Activated CD8-positive, alpha-beta T cell treated with anti-CD3 and anti-CD28 coated beads for 36 hours (primary cell): ENCODE measurements around the gene PLEKHN1. TPM values are rescaled to one million over a fixed set of nuclear protein-coding genes. Genes with fewer than 3 reads are reported as not detected.
"Not testable (repeated sequence)": the region's sequence is repeated elsewhere in the genome, so short reads cannot be mapped to it uniquely, and the experiment has no call there.

ENCODE experiments used
- ATAC-seq: fragments of 200-7000 bp; cut with Tn5 transposase; one replicate; pipeline ENCODE4 v1.10.0; 2021; ENCODE audit warnings: mild to moderate bottlenecking, moderate library complexity
- CTCF ChIA-PET: fragments of 350-600 bp; sonication (Branson Sonifier 250); formaldehyde crosslinking; loops from one replicate; lab custom pipeline; 2021; ENCODE audit warnings: antibody characterized with exemption; lab: Charles Lee
- POLR2A ChIA-PET: fragments of 350-600 bp; sonication (Branson Sonifier 250); formaldehyde crosslinking; loops from one replicate; lab custom pipeline; 2021; ENCODE audit warnings: antibody characterized with exemption; lab: Charles Lee
- DNase-seq: peaks from one replicate; pipeline ENCODE4 v3.0.0-alpha.2; 2020
- H3K27ac Mint-ChIP-seq: one replicate; pipeline ENCODE4 v1.8.0; 2021; ENCODE audit warnings: mild to moderate bottlenecking, mixed read lengths
- H3K27me3 Mint-ChIP-seq: one replicate; pipeline ENCODE4 v1.8.0; 2021; ENCODE audit warnings: mixed read lengths
- H3K36me3 Mint-ChIP-seq: one replicate; pipeline ENCODE4 v1.8.0; 2021; ENCODE audit warnings: low read depth, mixed read lengths
- H3K4me1 Mint-ChIP-seq: one replicate; pipeline ENCODE4 v1.8.0; 2021; ENCODE audit warnings: low read depth, mixed read lengths
- H3K4me3 Mint-ChIP-seq: one replicate; pipeline ENCODE4 v1.8.0; 2021; ENCODE audit warnings: mild to moderate bottlenecking, moderate library complexity, mixed read lengths
- H3K9me3 Mint-ChIP-seq: one replicate; pipeline ENCODE4 v1.8.0; 2021; ENCODE audit warnings: mixed read lengths
- intact Hi-C: fragments of 100-400 bp; cut with micrococcal nuclease; formaldehyde crosslinking; loops from one replicate; pipeline ENCODE4 v1.10.0; 2022
- total RNA-seq, 2 experiments: library from RNA; stranded (reverse); gene quantifications; one replicate each; pipeline ENCODE4 v1.2.3, GENCODE V29; 2021
- TF ChIP-seq, protein P1 (sequence below): fragments of 200-600 bp; IDR thresholded peaks from one replicate; pipeline ENCODE4 v1.8.0; 2022; ENCODE audit warnings: antibody characterized with exemption, mild to moderate bottlenecking

Gene PLEKHN1
- total RNA-seq, 2 experiments from 2014 or later = 1.0 to 1.3 TPM

DNA sequence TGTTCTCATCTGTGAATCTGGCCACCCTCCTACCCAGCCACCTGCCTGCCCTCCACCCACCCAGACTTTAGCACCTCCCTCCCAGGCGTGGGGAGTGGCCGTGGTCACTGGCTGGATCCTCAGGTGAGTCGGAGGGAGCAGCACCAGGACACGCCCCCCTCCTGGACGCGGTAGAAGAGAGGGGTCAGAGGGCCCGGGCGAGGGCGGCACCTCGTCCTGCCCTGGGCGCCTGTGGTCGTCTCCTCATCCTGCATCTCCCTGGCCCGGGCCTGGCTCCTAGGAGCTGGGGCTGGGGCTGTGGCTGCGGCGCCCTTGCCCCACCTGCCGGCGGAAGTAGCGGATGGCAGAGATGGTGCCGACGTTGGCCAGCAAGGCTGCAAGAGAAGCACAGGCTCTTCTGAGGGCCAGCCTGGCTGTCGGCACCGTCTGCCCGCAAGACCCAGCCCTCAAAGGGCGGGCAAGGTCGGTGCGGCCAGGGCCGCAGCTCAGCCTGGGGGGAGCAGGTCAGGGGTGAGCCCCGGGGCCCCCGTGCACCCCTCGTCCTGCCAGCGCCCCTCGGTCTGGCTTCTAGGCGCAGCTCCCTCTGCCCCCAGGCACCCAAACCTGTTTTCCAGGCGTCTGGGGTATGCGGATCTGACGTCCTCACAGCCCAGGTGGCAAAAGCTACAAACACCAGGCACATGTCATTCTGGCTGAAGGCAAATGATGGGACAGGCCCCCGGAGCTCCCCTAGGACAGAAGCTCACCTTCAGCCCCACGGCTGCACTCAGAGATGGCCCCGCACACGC is 9.8 kb downstream of the PLEKHN1 start:
- Mint-ChIP-seq H3K27ac (no peak overlapping the region), H3K27me3 (peaks cover 15% of the 10 kb centered on the region), H3K4me1 (peaks cover 4% of the 10 kb centered on the region), H3K9me3 (no peaks in the 10 kb centered on the region), H3K4me3 (no peak overlapping the region), H3K36me3 (no peaks in the 10 kb centered on the region)
- POLR2A ChIA-PET = interaction anchor here (0.7 to 1.1 kb wide), 3 partner anchors 10 to 139 kb away, joined by 3 read pairs; partner anchors contain the start of gene PLEKHN1
- intact Hi-C loops = no loop called here
- ATAC-seq = peak; percentile 86
- TF ChIP-seq, protein P1, sequence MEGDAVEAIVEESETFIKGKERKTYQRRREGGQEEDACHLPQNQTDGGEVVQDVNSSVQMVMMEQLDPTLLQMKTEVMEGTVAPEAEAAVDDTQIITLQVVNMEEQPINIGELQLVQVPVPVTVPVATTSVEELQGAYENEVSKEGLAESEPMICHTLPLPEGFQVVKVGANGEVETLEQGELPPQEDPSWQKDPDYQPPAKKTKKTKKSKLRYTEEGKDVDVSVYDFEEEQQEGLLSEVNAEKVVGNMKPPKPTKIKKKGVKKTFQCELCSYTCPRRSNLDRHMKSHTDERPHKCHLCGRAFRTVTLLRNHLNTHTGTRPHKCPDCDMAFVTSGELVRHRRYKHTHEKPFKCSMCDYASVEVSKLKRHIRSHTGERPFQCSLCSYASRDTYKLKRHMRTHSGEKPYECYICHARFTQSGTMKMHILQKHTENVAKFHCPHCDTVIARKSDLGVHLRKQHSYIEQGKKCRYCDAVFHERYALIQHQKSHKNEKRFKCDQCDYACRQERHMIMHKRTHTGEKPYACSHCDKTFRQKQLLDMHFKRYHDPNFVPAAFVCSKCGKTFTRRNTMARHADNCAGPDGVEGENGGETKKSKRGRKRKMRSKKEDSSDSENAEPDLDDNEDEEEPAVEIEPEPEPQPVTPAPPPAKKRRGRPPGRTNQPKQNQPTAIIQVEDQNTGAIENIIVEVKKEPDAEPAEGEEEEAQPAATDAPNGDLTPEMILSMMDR = peak; percentile 75
- CTCF ChIA-PET = interaction anchor here (0.8 to 1.2 kb wide), 7 partner anchors 9 to 107 kb away, joined by 3 to 4 read pairs (median 3); no protein-coding TSS in a partner anchor
- DNase-seq = peak; percentile 73

DNA sequence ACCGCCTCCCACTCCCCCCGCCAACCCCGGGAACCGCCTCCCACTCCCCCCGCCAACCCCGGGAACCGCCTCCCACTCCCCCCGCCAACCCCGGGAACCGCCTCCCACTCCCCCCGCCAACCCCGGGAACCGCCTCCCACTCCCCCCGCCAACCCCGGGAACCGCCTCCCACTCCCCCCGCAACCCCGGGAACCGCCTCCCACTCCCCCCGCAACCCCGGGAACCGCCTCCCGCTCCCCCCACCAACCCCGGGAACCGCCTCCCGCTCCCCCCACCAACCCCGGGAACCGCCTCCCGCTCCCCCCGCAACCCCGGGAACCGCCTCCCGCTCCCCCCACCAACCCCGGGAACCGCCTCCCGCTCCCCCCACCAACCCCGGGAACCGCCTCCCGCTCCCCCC is 10.5 kb downstream of the PLEKHN1 start:
- DNase-seq, H3K27ac Mint-ChIP-seq, H3K36me3 Mint-ChIP-seq, H3K4me3 Mint-ChIP-seq, ATAC-seq, intact Hi-C loops, H3K4me1 Mint-ChIP-seq, H3K9me3 Mint-ChIP-seq: not testable (repeated sequence)
- POLR2A ChIA-PET = interaction anchor here (0.9 kb wide), 1 partner anchor 17 kb away, joined by 3 read pairs; no protein-coding TSS in a partner anchor
- peaks cover 13% of the 10 kb centered on the region for H3K27me3 Mint-ChIP-seq
- CTCF ChIA-PET = interaction anchor here (0.8 to 1.2 kb wide), 7 partner anchors 9 to 107 kb away, joined by 3 to 4 read pairs (median 3); no protein-coding TSS in a partner anchor

DNA sequence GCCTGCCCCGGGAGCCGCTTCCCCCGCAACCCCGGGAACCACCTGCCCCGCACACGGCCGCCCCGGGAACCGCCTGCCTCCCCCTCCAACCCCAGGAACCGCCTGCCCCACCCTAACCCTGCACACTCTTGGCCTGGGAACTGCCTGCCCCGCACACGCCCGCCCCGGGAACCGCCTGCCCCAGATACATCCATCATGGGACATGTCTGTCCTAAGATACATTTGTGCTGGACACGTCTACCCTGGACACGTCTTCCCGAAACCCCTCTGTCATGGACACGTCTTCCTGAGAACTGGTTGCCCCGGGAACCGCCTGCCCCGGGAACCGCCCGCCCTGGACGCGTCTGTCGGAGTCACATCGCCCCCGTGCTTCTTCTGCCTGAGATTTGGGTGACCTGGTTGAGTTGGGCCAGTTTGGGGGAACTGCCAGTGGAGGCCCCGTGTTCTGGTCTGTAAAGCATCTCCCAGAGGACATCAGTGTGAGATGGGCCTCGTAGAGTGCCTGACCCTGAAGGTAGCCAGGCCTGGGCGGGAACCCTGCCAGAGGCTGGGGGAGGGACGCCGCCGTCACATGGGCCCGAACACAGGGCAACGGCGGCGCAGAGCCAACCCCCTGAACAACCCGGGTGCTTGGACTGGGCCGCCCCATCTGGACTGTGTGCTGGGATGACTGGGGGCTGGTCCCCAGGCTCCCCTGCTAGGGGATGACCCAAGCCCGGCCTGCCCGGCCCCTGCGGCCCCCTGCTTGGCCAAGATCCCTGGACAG is 12.0 kb downstream of the PLEKHN1 start:
- ChIA-PET CTCF (no interaction called here), POLR2A (no interaction called here)
- Mint-ChIP-seq H3K36me3 (no peaks in the 10 kb centered on the region), H3K4me1 (peaks cover 4% of the 10 kb centered on the region), H3K4me3 (no peak overlapping the region), H3K27me3 (peaks cover 18% of the 10 kb centered on the region), H3K9me3 (no peaks in the 10 kb centered on the region), H3K27ac (no peak overlapping the region)
- intact Hi-C loops = no loop called here
- TF ChIP-seq, protein P1 = no peak
- ATAC-seq (no peak), DNase-seq (no peak)

DNA sequence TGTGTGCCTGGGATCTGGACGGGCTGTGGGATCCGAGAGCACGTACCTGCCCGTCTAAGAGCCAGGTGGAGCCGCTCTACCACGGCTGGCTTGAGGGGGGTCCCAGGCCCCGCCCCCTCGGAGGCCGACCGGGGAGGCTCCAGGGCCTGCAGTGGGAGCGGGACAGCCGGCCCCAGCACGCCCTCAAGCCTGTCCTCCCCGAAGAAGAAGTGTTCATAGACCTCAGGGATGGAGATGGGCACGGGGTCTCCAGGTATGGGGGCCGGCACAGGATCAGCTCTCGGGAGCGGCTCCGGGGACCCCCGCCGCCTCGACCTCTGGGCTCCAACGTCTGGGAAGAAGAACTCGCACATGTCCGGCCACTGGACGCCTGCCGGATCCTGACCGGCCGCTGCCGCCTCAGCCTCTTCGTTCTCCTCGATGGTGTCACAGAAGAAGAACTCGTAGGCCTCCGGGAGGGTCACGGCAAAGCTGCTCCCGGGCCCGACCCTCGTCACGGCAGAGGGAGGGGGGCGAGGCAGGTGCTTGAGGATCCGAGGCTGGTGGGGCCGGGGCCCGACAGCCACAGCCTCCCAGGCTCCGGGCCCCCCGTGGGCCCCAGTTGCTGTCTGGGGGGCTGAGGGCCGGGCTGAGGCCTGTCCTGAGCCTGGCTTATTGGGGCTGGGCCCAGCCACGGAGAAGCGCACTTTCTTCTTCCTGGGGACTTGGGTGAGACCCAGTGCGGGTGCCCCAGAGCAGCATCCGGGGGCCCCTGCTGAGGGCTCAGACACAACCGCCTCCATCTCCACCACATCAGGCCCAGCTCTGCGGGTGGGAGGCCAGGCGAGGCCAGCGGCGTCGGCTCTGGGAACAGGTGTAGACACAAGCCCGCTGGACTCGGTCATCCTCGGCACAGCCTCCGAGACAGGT is 12.8 kb downstream of the PLEKHN1 start:
- intact Hi-C loops = no loop called here

More for the DNA sequence above, 12.8 kb downstream of the PLEKHN1 start:
- H3K36me3 Mint-ChIP-seq = no peaks in the 10 kb centered on the region
- no peak overlapping the region for H3K4me3 Mint-ChIP-seq
- ChIA-PET POLR2A (no interaction called here), CTCF (no interaction called here)
- H3K9me3 Mint-ChIP-seq = no peaks in the 10 kb centered on the region
- H3K27me3 Mint-ChIP-seq = peaks cover 21% of the 10 kb centered on the region
- no peak for ATAC-seq
- H3K4me1 Mint-ChIP-seq = peaks cover 4% of the 10 kb centered on the region
- DNase-seq = no peak
- TF ChIP-seq, protein P1 = no peak
- H3K27ac Mint-ChIP-seq = no peak overlapping the region
